Small intestine (tissue), 7 donors: ENCODE results near the gene TBC1D16. TPM values are rescaled to one million over a fixed set of nuclear protein-coding genes. Genes with fewer than 3 reads are reported as not detected.
"Not testable (repeated sequence)": the region's sequence is repeated elsewhere in the genome, so short reads cannot be mapped to it uniquely, and the experiment has no call there.

Experiments
- DNase-seq, 2 donors: peaks; one replicate each; pipeline versions ENCODE4 v3.0.0 to v3.0.0-alpha.2; 2013
- FAIRE-seq: peaks from 2 replicates; lab custom pipeline; 2012; peaks lifted over from hg19 to GRCh38; lab: Jason Lieb, UNC
- H3K27ac ChIP-seq, 3 donors: one replicate each; pipeline ENCODE4 v1.5.1; 2013; ENCODE audit warnings: low read length in 2 of 3, mild to moderate bottlenecking in 2 of 3, control low read depth in 1 of 3, inconsistent platforms in 1 of 3, low read depth in 1 of 3, moderate library complexity in 1 of 3
- H3K27me3 ChIP-seq, 3 donors: one replicate each; pipeline ENCODE4 v1.6.1; 2013; ENCODE audit warnings: low read length in 3 of 3, inconsistent platforms in 1 of 3; ENCODE audit not compliant: control insufficient read depth in 3 of 3, insufficient read depth in 3 of 3
- H3K36me3 ChIP-seq, 3 donors: one replicate each; pipeline ENCODE4 v1.6.1; 2013; ENCODE audit warnings: low read length in 3 of 3, inconsistent platforms in 1 of 3, low read depth in 1 of 3, mild to moderate bottlenecking in 1 of 3, moderate library complexity in 1 of 3; ENCODE audit not compliant: control insufficient read depth in 3 of 3, insufficient read depth in 2 of 3
- H3K4me1 ChIP-seq, 3 donors: one replicate each; pipeline ENCODE4 v1.6.1; 2013; ENCODE audit warnings: low read length in 2 of 3, inconsistent platforms in 1 of 3, low read depth in 1 of 3, mild to moderate bottlenecking in 1 of 3, moderate library complexity in 1 of 3; ENCODE audit not compliant: control insufficient read depth in 3 of 3, insufficient read depth in 2 of 3
- H3K4me3 ChIP-seq, 3 donors: one replicate each; pipeline ENCODE4 v1.5.1; 2013; ENCODE audit warnings: low read length in 3 of 3, control low read depth in 1 of 3, inconsistent platforms in 1 of 3, low read depth in 1 of 3, mild to moderate bottlenecking in 1 of 3, moderate library complexity in 1 of 3
- H3K9me3 ChIP-seq, 2 donors: one replicate each; pipeline ENCODE4 v1.6.1; 2013; ENCODE audit warnings: low read depth in 1 of 2, low read length in 1 of 2; ENCODE audit not compliant: control insufficient read depth in 2 of 2, insufficient read depth in 1 of 2
- WGBS, 3 donors: extraction: QIAGEN DNeasy Blood & Tissue Kit; methylation state at CpG; one replicate each; pipeline ENCODE4 v1.1.7; 2013; 5-methylcytosine and 5-hydroxymethylcytosine counted together
- polyA plus RNA-seq, 4 donors: library from polyadenylated mRNA; stranded (reverse) in 3 of 4; unstranded in 1 of 4; fragments of 200-250 nt in 3 of 4; fragments of 120-200 nt in 1 of 4; gene quantifications; one replicate each; pipeline versions ENCODE4 v1.2.1 to v1.2.3, GENCODE V29; 2013
- donor health status: healthy with polysubstance abuse.
- donor health status: control.
- donor health status: control.
- donor health status: Bipolar disorder and iron deficiency.
- donor health status: healthy.

TBC1D16 gene
- polyA plus RNA-seq, 4 donors, result 1.6 to 30.6 (median 15.2) TPM

GRCh38 chr17:79969906-79970305 is 65.8 kb downstream of the TBC1D16 start:
- Histone ChIP-seq H3K4me1 (peaks cover 0 to 2% (median 0%) of the 10 kb centered on the region in 3 donors), H3K27ac (no peak overlapping the region), H3K4me3 (no peak overlapping the region), H3K27me3 (no peaks in the 10 kb centered on the region), H3K9me3 (no peaks in the 10 kb centered on the region), H3K36me3 (peaks cover 0 to 42% (median 0%) of the 10 kb centered on the region in 3 donors)
- FAIRE-seq, result no peak
- 87 to 89% (median 88%) methylated on average over 7 of the region's 7 CpGs for WGBS, 3 donors
- no peak for DNase-seq

GRCh38 chr17:79968116-79968515 is 67.6 kb downstream of the TBC1D16 start:
- H3K9me3 ChIP-seq, result no peaks in the 10 kb centered on the region
- FAIRE-seq (no peak), DNase-seq (no peak)
- peaks cover 0 to 38% (median 0%) of the 10 kb centered on the region in 3 donors for H3K36me3 ChIP-seq
- WGBS, 3 donors, result 96 to 100% (median 96%) methylated on average over 5 of the region's 5 CpGs
- no peaks in the 10 kb centered on the region for H3K27me3 ChIP-seq
- no peak overlapping the region for H3K4me3 ChIP-seq
- H3K27ac ChIP-seq, result no peak overlapping the region
- peaks cover 0 to 2% (median 0%) of the 10 kb centered on the region in 3 donors for H3K4me1 ChIP-seq

GRCh38 chr17:79966681-79967080 is 69.0 kb downstream of the TBC1D16 start:
- Histone ChIP-seq H3K9me3 (peaks cover 0 to under 1% of the 10 kb centered on the region in 2 donors), H3K27me3 (no peaks in the 10 kb centered on the region), H3K36me3 (peaks cover 0 to 26% (median 0%) of the 10 kb centered on the region in 3 donors), H3K4me3 (no peak overlapping the region), H3K27ac (no peak overlapping the region), H3K4me1 (peaks cover 0 to 2% (median 0%) of the 10 kb centered on the region in 3 donors)
- DNase-seq, result no peak
- 82 to 93% (median 91%) methylated on average over 3 of the region's 3 CpGs for WGBS, 3 donors
- no peak for FAIRE-seq

GRCh38 chr17:79965806-79966205 is 69.9 kb downstream of the TBC1D16 start:
- WGBS, 3 donors, result 74 to 86% (median 77%) methylated on average over 6 of the region's 6 CpGs
- H3K27ac ChIP-seq, result no peak overlapping the region
- no peak for DNase-seq
- H3K4me1 ChIP-seq, result peaks cover 0 to 2% (median 0%) of the 10 kb centered on the region in 3 donors
- peaks cover 0 to 7% of the 10 kb centered on the region in 2 donors for H3K9me3 ChIP-seq
- peaks cover 0 to 23% (median 0%) of the 10 kb centered on the region in 3 donors for H3K36me3 ChIP-seq
- H3K4me3 ChIP-seq, result no peak overlapping the region
- FAIRE-seq, result no peak
- H3K27me3 ChIP-seq, result no peaks in the 10 kb centered on the region

- H3K27ac ChIP-seq, DNase-seq, H3K9me3 ChIP-seq, H3K4me3 ChIP-seq, FAIRE-seq, H3K4me1 ChIP-seq, H3K27me3 ChIP-seq: not testable (repeated sequence)
- 93 to 100% (median 95%) methylated on average over 6 of the region's 6 CpGs for WGBS, 3 donors
- peaks cover 0 to 12% (median 0%) of the 10 kb centered on the region in 3 donors for H3K36me3 ChIP-seq
Observed at GRCh38 chr17:79962467-79962866, 73.2 kb downstream of the TBC1D16 start.

GRCh38 chr17:79961567-79961966 is 74.1 kb downstream of the TBC1D16 start:
- FAIRE-seq, H3K4me3 ChIP-seq, H3K27me3 ChIP-seq, H3K27ac ChIP-seq, H3K9me3 ChIP-seq, DNase-seq, H3K4me1 ChIP-seq: not testable (repeated sequence)
- 94 to 98% (median 96%) methylated on average over 9 of the region's 9 CpGs for WGBS, 3 donors
- peaks cover 0 to 15% (median 0%) of the 10 kb centered on the region in 3 donors for H3K36me3 ChIP-seq

- DNase-seq (no peak), FAIRE-seq (no peak)
- no peak overlapping the region for H3K4me3 ChIP-seq
- no peak overlapping the region for H3K27ac ChIP-seq
- H3K27me3 ChIP-seq, result no peaks in the 10 kb centered on the region
- peaks cover 0 to 14% (median 0%) of the 10 kb centered on the region in 3 donors for H3K36me3 ChIP-seq
- peaks cover 0 to 7% of the 10 kb centered on the region in 2 donors for H3K9me3 ChIP-seq
- 61 to 72% (median 67%) methylated on average over 9 of the region's 9 CpGs for WGBS, 3 donors
- no peaks in the 10 kb centered on the region for H3K4me1 ChIP-seq
Observed at GRCh38 chr17:79960788-79961522, 74.7 kb downstream of the TBC1D16 start.

- peaks cover 0 to 5% (median 0%) of the 10 kb centered on the region in 3 donors for H3K4me1 ChIP-seq
- peaks cover 0 to 7% of the 10 kb centered on the region in 2 donors for H3K9me3 ChIP-seq
- H3K27ac ChIP-seq, result no peak overlapping the region
- peaks cover 0 to 19% (median 0%) of the 10 kb centered on the region in 3 donors for H3K36me3 ChIP-seq
- FAIRE-seq (no peak), DNase-seq (no peak)
- no peak overlapping the region for H3K4me3 ChIP-seq
- WGBS, 3 donors, result 92 to 95% (median 92%) methylated on average over 4 of the region's 4 CpGs
- no peaks in the 10 kb centered on the region for H3K27me3 ChIP-seq
Observed at GRCh38 chr17:79959042-79959441, 76.6 kb downstream of the TBC1D16 start.
